Endothelial cell of umbilical vein (primary cell): Measurements from ENCODE around the gene OR9G4.

Source experiments
- CTCF ChIP-seq, 2 donors: IDR thresholded peaks; 1 replicate in 1 of 2; 2 replicates in 1 of 2; pipeline ENCODE4 v1.5.1; 2011; ENCODE audit warnings: low read length in 2 of 2, mild to moderate bottlenecking in 2 of 2, moderate library complexity in 2 of 2, control low read depth in 1 of 2, inconsistent platforms in 1 of 2, low read depth in 1 of 2; ENCODE audit not compliant: insufficient read depth in 1 of 2; ENCODE audit errors: extremely low read depth in 1 of 2
- EZH2 ChIP-seq: IDR thresholded peaks from 2 replicates; pipeline ENCODE4 v1.6.1; 2012; ENCODE audit warnings: borderline replicate concordance, low read depth, mild to moderate bottlenecking, moderate library complexity, low read length, inconsistent platforms; ENCODE audit not compliant: severe bottlenecking
- FOS ChIP-seq: IDR thresholded peaks from 2 replicates; pipeline ENCODE4 v1.6.1; 2011; ENCODE audit warnings: mild to moderate bottlenecking, low read length, moderate library complexity, borderline replicate concordance; ENCODE audit not compliant: insufficient read depth
- GATA2 ChIP-seq: IDR thresholded peaks from 2 replicates; pipeline ENCODE4 v1.7.0; 2011; ENCODE audit warnings: low read depth, mild to moderate bottlenecking, moderate library complexity, mixed read lengths, low read length; ENCODE audit not compliant: insufficient read length, insufficient read depth
- MYC ChIP-seq: IDR thresholded peaks from one replicate; pipeline ENCODE4 v1.6.1; 2011; ENCODE audit warnings: mild to moderate bottlenecking, low read depth, low read length
- POLR2A ChIP-seq: IDR thresholded peaks from 2 replicates; pipeline ENCODE4 v1.6.1; 2012; ENCODE audit warnings: low read depth, mild to moderate bottlenecking, control low read depth, low read length
- POLR2AphosphoS5 ChIP-seq: IDR thresholded peaks from 2 replicates; pipeline ENCODE4 v1.6.1; 2012; ENCODE audit warnings: low read depth, mild to moderate bottlenecking, control low read depth, low read length, moderate library complexity; ENCODE audit not compliant: insufficient read depth

GRCh38 chr11:56705784-56706396 lies 42.6 kb downstream of the OR9G4 start:
- no peak for TF ChIP-seq CTCF (IDR thresholded peaks at IDR 0.05; ENCODE audit: extremely low read depth in 1 of 2, insufficient read depth in 1 of 2, low read depth in 1 of 2, low read length in 2 of 2)
- no peak for TF ChIP-seq POLR2AphosphoS5
- no peak for TF ChIP-seq POLR2A
- TF ChIP-seq EZH2: no peak
- no peak for TF ChIP-seq GATA2
- TF ChIP-seq MYC: no peak
- TF ChIP-seq FOS: no peak
